ENCODE results near the gene USF2. TPM values are rescaled to one million over a fixed set of nuclear protein-coding genes. Genes with fewer than 3 reads are reported as not detected.

The USF2 gene
- total and polyA plus RNA-seq, 2 of the 8 experiments (the other 6 are each of a cell fraction or from before 2014, with no cell fraction given): 74.1 to 109 TPM

GRCh38 chr19:35224681-35225571, 43.8 kb upstream of the USF2 start (continued):
- TF ChIP-seq RAD21 (IDR thresholded peaks at IDR 0.05 in 1 of 2, conservative IDR thresholded peaks at IDR 0.05 in 1 of 2; ENCODE audit: low read depth in 2 of 2, low read length in 2 of 2): peak; percentile 20 to 51; a peak in 3 of 4 replicates
- TF ChIP-seq RFX5 (IDR thresholded peaks at IDR 0.05; ENCODE audit: borderline replicate concordance, low read depth, low read length): no peak
- no peak for TF ChIP-seq SUZ12 (IDR thresholded peaks at IDR 0.05; ENCODE audit: low read length)
- TF ChIP-seq, protein P1, sequence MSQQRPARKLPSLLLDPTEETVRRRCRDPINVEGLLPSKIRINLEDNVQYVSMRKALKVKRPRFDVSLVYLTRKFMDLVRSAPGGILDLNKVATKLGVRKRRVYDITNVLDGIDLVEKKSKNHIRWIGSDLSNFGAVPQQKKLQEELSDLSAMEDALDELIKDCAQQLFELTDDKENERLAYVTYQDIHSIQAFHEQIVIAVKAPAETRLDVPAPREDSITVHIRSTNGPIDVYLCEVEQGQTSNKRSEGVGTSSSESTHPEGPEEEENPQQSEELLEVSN (IDR thresholded peaks at IDR 0.05): peak; percentile 51
- TF ChIP-seq, protein P2, sequence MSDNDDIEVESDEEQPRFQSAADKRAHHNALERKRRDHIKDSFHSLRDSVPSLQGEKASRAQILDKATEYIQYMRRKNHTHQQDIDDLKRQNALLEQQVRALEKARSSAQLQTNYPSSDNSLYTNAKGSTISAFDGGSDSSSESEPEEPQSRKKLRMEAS (IDR thresholded peaks at IDR 0.05): no peak
- no peak for TF ChIP-seq KDM1A (IDR thresholded peaks at IDR 0.05; ENCODE audit: borderline replicate concordance, low read length)
- TF ChIP-seq CBX5 (IDR thresholded peaks at IDR 0.05; ENCODE audit: low read depth, low read length): no peak
- no peak for TF ChIP-seq TEAD4 (IDR thresholded peaks at IDR 0.05; ENCODE audit: low read depth, low read length)

Data from H1 (cell line).